Endothelial cell of umbilical vein (primary cell): Measurements from ENCODE around the gene MINAR2.

Source experiments
- EZH2 ChIP-seq: IDR thresholded peaks from 2 replicates; pipeline ENCODE4 v1.6.1; 2012; ENCODE audit warnings: borderline replicate concordance, low read depth, mild to moderate bottlenecking, moderate library complexity, low read length, inconsistent platforms; ENCODE audit not compliant: severe bottlenecking
- FOS ChIP-seq: IDR thresholded peaks from 2 replicates; pipeline ENCODE4 v1.6.1; 2011; ENCODE audit warnings: mild to moderate bottlenecking, low read length, moderate library complexity, borderline replicate concordance; ENCODE audit not compliant: insufficient read depth
- JUN ChIP-seq: IDR thresholded peaks from 2 replicates; pipeline ENCODE4 v1.6.1; 2011; ENCODE audit warnings: borderline replicate concordance, low read depth; ENCODE audit not compliant: insufficient read length, insufficient read depth
- POLR2A ChIP-seq: IDR thresholded peaks from 2 replicates; pipeline ENCODE4 v1.6.1; 2012; ENCODE audit warnings: low read depth, mild to moderate bottlenecking, control low read depth, low read length
- POLR2AphosphoS5 ChIP-seq: IDR thresholded peaks from 2 replicates; pipeline ENCODE4 v1.6.1; 2012; ENCODE audit warnings: low read depth, mild to moderate bottlenecking, control low read depth, low read length, moderate library complexity; ENCODE audit not compliant: insufficient read depth
- TF ChIP-seq, protein P1 (sequence below), 2 donors: IDR thresholded peaks; 1 replicate in 1 of 2; 2 replicates in 1 of 2; pipeline ENCODE4 v1.5.1; 2011; ENCODE audit warnings: low read length in 2 of 2, mild to moderate bottlenecking in 2 of 2, moderate library complexity in 2 of 2, control low read depth in 1 of 2, inconsistent platforms in 1 of 2, low read depth in 1 of 2; ENCODE audit not compliant: insufficient read depth in 1 of 2; ENCODE audit errors: extremely low read depth in 1 of 2
- TF ChIP-seq, protein P2 (sequence below): IDR thresholded peaks from 2 replicates; pipeline ENCODE4 v1.6.1; 2011; ENCODE audit not compliant: insufficient read depth, insufficient read length

DNA sequence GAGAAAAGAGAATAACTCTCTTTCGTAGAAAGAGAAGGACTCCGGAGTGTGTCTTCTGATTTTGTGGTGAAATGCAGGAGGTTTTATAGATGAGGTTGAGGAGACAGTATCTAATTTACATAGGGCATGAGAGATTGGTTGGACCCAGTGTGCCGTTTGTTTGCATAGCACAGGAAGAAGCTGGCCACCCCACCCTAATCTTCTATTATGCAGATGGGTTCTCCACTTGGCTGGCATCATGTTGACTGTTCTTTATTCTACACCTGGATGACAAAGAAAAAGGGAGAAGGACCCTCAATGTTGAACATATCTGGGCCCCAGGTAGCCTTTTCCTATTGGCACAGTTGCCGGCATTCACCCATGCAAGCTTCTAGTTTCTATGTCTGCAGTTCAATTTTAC, 23.2 kb upstream of the MINAR2 start:
- TF ChIP-seq, protein P1, sequence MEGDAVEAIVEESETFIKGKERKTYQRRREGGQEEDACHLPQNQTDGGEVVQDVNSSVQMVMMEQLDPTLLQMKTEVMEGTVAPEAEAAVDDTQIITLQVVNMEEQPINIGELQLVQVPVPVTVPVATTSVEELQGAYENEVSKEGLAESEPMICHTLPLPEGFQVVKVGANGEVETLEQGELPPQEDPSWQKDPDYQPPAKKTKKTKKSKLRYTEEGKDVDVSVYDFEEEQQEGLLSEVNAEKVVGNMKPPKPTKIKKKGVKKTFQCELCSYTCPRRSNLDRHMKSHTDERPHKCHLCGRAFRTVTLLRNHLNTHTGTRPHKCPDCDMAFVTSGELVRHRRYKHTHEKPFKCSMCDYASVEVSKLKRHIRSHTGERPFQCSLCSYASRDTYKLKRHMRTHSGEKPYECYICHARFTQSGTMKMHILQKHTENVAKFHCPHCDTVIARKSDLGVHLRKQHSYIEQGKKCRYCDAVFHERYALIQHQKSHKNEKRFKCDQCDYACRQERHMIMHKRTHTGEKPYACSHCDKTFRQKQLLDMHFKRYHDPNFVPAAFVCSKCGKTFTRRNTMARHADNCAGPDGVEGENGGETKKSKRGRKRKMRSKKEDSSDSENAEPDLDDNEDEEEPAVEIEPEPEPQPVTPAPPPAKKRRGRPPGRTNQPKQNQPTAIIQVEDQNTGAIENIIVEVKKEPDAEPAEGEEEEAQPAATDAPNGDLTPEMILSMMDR (IDR thresholded peaks at IDR 0.05; ENCODE audit: extremely low read depth in 1 of 2, insufficient read depth in 1 of 2, low read depth in 1 of 2, low read length in 2 of 2) = no peak
- TF ChIP-seq POLR2A (no peak), POLR2AphosphoS5 (no peak), FOS (no peak), JUN (no peak), EZH2 (no peak)
- TF ChIP-seq, protein P2, sequence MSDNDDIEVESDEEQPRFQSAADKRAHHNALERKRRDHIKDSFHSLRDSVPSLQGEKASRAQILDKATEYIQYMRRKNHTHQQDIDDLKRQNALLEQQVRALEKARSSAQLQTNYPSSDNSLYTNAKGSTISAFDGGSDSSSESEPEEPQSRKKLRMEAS = no peak
